Measurements from ENCODE around the gene GPR150.

Gene GPR150

GRCh38 chr5:95620030-95620869, at the start of gene GPR150:
Gene GPR150, plus strand, starts transcription at chr5:95620087. Its CDS starts 189 bp downstream, at chr5:95620276.
- no peak for DNase-seq

GRCh38 chr5:95572016-95572415, 47.9 kb upstream of the GPR150 start:
- no peak for DNase-seq

- DNase-seq, result no peak
Observed at GRCh38 chr5:95581576-95581975, 38.3 kb upstream of the GPR150 start.

DNA sequence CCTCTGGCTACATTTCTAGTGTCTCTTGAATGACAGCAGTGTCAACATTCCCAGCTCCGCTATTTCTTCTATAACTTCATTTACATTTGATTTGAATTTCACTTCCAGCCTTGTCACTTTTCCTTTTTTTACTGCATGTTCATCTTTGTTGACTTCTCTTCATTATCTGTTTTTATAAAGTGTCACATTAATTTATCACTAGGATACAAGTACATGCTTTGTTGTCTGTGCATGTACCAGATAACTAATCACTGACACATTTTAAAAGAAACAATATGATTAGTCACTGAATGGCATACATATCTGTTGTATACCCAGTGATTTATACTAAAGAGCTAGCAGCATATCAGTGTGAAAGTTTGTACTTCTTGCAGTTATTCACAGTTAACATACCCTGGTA, 35.9 kb upstream of the GPR150 start:
- no peak for DNase-seq

DNA sequence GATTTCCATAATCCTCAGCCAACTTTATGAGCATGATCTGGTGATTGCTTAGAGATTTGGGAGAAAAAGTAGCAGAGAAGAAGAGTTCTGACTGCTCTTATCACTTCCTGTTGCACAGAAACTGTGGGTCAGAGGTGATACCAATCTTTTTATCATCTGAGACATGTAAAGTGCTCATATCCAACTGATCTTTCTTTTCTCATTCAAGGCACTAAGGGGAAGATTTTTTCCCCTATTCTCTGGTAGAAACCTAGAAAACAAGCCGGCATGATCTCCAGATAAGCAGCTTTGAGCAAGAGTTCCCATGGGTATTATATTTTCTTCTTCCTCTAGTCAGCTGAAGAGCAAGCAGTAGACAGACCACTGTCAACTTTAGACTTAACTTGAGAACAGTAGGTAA, 29.0 kb upstream of the GPR150 start:
- DNase-seq, result no peak

GRCh38 chr5:95591490-95591901, 28.4 kb upstream of the GPR150 start:
- no peak for DNase-seq

DNA sequence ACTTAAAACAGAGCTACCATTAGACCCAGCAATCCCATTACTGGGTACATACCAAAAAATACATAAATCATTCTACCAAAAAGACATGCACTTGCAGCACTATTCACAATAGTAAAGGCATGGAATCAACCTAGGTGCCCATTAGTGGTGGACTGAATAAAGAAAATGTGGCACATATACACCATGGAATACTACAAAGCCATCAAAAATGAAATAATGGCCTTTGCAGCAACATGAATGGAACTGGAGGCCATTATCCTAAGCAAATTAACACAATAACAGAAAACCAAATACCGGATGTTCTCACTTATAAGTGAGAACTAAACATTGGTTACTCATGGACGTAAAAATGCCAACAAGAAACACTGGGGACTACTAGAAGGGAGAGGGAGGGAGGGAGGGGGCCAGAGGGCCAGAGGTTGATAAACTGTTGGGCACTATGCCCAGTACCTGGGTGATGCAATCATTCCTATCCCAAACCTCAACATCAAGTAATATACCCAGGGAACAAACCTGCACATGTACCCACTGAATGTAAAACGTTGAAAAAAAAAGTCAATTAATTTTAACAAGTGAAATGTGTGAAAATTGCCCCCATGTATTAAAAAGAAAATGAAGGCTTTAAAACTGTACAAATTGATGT, 24.5 kb upstream of the GPR150 start:
- DNase-seq, result no peak

- DNase-seq, result no peak
Observed at GRCh38 chr5:95599252-95599651, 20.6 kb upstream of the GPR150 start.

DNA sequence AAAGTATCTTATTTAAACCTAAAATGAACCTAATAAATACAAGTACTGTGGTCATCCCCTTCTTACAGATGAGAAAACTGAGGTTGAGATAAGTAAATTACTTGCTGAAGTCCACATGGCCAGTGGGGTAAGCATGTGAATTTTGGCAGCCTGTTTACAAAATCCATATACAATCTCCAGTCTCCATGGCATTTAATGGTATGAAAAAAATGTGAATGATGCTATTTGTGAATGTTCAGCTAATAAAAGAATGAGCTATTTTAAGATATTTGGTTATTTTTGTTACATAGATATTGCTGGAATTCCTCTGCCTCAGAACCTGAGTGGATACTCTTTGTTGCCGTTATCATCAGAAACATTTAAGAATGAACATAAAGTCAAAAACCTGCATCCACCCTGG, 19.3 kb upstream of the GPR150 start:
- DNase-seq, result no peak

DNA sequence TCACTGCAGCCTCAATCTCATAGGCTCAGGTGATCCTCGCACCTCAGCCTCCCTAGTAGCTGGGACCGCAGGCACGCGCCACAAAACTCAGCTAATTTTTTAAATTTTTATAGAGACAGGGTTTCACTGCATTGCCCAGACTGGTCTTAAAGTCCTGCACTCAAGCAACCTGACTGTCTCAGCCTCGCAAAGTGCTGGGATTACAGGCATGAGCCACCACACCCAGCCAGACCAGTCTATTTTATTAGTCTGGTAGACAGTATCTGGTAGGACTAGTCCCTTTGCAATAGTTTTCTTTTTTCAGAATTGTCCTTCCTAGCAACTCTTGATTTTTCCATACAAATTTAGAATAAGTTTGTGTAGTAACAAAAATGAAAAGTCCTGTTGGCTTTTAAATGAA, 14.1 kb upstream of the GPR150 start:
- DNase-seq, result no peak

DNA sequence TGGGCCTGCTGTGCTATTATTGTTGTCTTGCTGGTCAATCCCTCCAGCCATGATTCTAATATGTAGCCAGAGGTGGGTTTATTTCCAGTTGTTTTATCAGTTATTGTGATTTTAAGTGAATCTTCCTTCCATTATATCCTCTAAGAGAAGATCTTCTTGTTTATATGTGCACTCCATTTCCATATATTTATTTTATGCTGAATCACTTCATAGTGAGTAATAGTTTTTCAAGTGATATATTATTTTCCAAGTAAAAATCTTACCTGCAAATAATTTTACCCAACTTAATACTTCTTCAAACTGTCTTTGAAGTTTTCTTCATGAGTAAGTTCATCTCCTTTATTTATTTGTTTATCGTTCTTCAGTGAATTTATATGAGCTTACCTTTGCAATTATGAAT, 13.5 kb upstream of the GPR150 start:
- no peak for DNase-seq

DNA sequence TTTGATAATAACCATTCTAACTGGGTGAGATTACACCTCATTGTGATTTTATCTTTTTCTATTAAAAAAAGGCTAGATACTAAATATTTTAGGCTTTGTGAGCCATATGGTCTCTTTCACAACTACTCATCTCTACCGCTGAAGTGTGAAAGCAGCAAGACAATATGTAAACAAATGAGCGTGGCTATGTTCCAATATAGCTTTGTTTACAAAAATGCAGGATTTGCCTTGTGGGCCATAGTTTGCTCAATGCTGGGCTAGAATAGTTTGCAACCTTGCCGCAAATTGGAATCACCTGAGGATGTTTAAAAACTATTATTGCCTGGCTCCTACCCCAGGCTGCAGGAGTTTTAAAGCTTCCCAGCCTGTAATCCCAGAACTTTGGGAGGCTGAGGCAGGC, 10.2 kb upstream of the GPR150 start:
- DNase-seq, result no peak

DNA sequence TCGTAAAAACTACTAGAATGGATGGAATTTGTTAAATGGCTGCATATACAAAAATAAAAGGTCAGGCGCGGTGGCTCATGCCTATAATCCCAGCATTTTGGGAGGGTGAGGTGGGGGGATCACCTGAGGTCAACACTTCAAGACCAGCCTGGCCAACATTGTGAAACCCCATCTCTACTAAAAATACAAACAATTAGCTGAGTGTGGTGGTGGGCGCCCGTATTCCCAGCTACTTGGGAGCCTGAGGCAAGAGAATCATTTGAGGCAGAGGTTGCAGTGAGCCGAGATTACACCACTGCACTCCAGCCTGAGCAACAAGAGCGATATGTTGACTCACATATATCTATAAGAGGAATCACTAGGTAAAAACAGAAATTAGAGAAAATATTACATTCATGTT, 9.3 kb upstream of the GPR150 start:
- no peak for DNase-seq

- no peak for DNase-seq
Observed at GRCh38 chr5:95611396-95611795, 8.5 kb upstream of the GPR150 start.

GRCh38 chr5:95613514-95613913, 6.4 kb upstream of the GPR150 start:
- DNase-seq, result no peak

DNA sequence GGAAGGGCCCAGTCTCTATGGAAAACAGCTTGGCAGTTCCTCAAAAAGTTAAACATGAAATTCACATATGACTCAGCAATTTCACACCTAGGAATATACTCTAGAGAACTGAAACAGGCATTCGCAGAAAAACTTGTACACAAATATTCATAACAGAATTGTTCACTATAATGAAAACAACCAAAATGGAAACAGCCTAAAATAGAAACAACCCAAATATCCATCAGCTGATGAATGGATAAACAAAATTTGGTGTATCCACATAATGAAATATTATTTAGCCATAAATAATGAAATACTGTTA, 4.8 kb upstream of the GPR150 start:
- DNase-seq, result no peak

DNA sequence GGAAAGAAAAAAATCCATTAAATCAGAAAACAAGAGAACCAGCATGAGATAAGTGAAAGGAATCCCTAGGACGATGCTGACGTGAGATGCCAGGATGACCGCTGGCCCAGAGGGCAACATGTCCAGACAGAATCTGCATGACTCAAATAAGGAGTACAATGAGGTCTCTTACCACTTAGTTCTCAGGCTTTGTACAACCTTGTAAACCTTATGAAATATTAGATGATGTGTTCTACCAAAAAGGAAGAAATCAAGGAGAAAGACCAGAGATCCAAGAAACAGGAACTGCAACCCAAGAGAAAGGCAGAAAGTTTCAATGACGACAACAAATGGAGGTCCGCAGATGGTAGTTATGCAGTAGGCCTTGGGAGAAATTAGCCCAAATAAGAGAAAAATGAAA, 2.8 kb upstream of the GPR150 start:
- no peak for DNase-seq

DNA sequence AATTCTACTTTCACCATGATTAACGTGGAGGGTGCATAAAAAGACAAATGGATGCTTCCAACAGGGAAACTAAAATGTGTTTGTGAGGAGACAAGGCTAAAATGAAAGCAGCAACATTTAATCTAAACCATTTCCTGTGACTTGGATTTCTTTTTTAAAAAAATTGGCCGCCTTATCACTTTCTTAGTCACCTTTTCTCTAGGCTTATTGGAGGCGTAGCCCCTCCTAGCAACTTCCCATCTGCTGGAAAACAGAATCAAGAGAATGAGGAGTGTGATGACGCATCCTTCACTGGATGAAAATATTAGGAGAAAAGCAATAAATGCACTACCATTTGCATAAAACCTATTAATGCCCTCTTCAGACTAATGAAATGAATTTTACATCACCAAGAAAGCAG, 791 bp upstream of the GPR150 start:
- no peak for DNase-seq

GRCh38 chr5:95619514-95620029, 315 bp upstream of the GPR150 start:
- DNase-seq, result no peak

GRCh38 chr5:95620870-95621838, 1.3 kb downstream of the GPR150 start:
- DNase-seq, result no peak

GRCh38 chr5:95621839-95622629, 2.1 kb downstream of the GPR150 start:
- DNase-seq, result no peak

GRCh38 chr5:95623706-95624105, 3.8 kb downstream of the GPR150 start:
- DNase-seq, result no peak

GRCh38 chr5:95624368-95624767, 4.5 kb downstream of the GPR150 start:
- DNase-seq, result no peak

All from cortex of kidney (tissue), 1 donor.